Stimulated activated CD8-positive, alpha-beta memory T cell treated with anti-CD3 and anti-CD28 coated beads, Interleukin-15, amount 100 ng/mL, for 1 hour (primary cell): ENCODE results near the gene TRMU.

Experiments used
- DNase-seq: peaks from one replicate; pipeline ENCODE4 v3.0.0-alpha.2; 2020; ENCODE audit warnings: low read depth

TRMU gene, protein sequence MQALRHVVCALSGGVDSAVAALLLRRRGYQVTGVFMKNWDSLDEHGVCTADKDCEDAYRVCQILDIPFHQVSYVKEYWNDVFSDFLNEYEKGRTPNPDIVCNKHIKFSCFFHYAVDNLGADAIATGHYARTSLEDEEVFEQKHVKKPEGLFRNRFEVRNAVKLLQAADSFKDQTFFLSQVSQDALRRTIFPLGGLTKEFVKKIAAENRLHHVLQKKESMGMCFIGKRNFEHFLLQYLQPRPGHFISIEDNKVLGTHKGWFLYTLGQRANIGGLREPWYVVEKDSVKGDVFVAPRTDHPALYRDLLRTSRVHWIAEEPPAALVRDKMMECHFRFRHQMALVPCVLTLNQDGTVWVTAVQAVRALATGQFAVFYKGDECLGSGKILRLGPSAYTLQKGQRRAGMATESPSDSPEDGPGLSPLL

DNA sequence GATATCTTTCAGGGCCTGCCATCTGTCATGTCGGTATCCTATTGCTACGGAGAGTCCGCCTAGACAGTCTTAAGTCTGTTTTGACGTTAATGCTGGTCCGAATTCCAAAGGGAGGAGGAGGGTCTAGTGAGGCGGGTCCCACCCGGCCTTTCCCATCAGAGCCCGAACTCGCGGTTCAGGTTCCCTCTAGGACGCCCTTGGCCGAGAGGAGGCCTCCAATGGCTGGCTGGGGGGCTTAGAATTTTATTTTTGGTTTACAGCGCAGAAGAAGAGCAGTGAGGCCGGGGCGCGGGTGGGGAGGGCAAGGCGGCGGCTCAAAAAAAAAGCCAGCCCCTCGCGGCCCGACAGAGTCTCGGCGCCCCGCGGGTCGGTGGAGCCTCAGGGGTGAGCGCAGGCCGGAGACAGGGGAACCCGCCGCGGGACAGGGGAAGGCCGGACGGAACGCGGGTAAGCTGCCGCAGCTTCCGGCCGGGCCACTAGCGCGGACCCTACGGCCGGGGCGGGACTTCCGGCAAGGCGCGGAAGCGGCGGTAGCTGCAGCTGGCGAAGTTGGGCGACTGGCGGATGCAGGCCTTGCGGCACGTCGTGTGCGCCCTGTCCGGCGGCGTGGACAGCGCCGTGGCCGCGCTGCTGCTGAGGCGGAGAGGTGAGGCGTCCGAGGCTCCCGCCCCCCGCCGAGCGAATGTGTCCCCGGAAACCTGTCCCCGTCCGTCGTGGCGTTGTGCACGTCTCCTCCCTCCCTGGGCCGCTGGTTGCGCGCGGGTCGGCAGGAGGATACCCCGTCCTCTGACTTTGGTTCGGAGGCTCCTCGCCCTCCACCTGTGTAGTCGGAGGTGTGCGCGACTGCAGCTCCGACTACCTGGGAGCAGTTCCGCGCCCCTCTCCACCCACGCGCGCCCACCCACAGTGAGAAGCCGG, at the start of gene TRMU:
Gene TRMU (plus strand): TSS at position 514 of the 918 bp plus-strand sequence. CDS start 51 bp downstream, at position 565.
- peak; percentile 32 for DNase-seq

DNA sequence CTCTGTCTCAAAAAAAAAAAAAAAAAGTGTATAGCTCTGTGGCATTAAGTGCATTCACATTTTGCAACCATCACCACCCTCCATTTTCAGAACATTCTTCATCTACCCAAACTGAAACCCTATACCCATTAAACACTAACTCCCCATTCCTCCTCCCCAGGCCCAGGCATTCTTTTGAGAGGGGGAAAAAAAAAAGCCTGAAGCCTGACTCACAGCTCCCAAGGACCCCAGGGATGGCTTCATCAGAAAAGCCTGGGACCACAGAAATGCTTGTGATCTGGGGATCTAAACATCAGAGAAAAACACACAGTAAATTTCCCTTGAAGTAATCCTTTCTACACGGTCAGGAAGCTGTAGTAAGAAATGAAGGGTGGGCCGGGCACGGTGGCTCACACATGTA, 49.5 kb upstream of the TRMU start:
- DNase-seq: no peak

DNA sequence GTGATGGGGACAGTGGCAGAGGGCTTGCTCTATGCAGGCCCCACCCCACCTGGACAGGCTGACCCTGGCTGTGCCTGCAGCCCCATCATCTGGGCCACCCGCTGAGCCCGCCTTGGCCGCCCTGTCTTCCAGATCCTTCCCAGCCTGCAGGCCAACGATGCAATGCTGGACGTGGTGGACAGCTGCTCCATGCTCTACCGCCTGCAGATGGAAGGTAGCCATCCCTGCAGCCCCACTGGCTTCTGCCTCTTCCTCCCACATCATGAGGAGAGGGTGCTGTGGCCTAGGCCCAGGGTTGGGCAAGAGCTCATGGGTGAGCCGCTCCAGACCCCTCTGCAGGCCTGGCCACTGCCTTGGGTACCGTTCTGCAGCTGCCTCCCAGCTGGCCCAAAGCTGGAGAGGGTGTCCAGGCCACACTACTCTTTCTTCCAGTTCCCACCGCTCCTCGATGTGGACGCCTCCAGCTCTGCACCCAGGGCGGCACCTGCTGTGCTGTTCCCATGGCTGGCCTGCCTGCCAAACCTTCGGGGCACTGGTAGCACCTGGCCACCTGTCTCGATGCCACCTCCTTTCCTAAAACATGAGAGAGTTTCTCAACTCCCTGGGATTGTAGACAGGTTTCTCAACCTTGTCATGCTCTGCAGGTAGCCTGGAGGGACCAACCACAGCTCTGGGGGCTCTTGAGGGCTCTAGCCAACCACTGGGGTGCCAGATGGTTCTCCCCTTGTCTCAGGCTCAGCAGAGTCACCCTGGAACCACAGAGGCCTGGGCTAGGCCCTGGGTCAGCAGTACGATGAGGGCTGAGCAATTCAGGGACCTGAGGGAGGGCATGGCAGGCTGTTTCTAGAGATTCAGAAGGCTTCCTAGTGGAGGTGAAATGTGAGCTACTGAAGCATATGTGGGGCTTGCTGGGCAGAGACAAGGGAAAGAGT, 48.3 kb upstream of the TRMU start:
- DNase-seq: no peak

DNA sequence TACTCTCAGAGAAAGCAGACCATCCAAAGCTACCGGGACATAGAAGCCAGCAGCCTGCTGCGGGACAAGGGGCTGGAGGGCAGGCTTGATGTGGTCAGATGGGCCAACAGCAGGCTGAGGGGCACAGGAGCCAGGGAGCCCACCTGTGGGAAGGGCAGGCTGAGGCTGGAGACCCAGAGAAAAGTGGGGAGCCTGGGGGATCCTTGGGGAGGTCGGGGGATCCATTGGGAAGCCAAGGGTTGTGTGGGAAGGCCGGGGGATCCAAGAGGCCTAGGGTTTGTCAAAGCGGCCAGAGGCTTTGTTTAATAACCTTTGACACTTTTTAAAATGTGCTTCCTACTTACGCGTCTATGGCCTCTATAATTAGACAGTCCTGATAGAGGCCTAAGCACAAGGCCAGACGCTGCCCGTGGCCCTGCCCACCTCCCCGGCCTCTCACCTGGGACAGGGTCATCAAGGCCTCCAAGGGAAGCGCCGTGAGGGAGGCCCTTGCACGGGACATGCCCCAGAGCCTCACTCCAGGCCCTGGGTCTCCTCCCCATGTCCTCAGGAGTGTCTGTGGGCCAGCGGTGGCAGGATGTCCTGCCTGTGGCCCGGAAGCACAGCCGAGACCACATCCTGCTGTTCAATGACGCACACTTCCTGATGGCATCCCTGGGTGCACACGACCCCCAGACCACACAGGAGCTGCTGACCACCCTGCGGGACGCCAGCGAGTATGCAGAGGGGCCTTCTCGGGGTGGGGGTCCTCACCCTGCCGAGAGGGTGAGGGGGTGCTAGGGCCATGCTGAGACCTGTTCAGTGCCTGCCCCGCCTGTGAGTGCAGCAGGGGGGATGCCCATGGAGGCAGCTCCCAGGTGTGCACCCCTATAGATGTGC, 47.4 kb upstream of the TRMU start:
- no peak for DNase-seq

DNA sequence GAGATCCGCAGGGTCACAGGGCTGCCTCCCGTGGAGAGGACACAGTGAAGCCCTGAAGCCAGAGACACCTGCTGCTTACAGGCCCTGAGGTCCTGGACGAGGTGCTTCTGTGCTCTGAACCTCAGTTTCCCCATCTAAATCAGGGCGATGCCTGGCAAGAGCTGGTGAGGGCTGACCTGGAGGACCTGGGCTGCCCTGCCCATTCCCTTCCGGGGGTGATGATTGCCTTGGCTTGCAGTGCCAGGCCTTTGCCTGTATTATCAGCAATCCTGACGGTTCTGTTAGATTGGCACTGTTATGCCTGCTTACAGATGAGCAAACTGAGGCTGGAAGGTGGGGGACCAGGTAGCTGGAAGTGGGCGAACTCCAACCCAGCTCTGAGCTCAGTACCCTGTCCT, 46.7 kb upstream of the TRMU start:
- DNase-seq: no peak

DNA sequence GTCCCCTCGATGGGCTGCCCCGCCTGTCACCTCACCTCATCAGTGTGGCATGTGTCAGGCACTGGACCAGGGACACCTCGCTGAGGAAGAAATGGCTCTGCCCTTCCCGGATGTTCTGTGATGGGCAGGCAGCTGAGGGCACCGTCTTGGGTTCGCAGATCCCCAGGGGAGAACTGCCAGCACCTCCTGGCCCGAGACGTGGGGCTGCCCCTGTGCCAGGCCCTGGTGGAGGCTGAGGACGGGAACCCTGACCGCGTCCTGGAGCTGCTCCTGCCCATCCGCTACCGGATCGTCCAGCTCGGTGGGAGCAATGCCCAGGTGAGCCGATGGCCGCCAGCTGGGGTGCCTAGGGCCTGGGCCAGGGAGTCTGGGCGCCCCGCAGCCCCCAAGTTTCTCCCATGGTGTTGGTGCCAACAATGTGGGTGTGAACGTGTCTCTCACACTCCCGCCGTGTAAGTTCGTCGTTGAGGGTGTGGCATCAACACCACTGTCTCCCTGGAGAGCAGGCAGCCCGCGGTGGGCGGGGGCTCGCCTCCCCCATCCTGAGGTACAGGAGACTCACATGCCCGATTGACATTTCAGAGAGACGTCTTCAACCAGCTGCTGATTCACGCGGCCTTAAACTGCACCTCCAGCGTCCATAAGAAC, 46.1 kb upstream of the TRMU start:
- DNase-seq: no peak

DNA sequence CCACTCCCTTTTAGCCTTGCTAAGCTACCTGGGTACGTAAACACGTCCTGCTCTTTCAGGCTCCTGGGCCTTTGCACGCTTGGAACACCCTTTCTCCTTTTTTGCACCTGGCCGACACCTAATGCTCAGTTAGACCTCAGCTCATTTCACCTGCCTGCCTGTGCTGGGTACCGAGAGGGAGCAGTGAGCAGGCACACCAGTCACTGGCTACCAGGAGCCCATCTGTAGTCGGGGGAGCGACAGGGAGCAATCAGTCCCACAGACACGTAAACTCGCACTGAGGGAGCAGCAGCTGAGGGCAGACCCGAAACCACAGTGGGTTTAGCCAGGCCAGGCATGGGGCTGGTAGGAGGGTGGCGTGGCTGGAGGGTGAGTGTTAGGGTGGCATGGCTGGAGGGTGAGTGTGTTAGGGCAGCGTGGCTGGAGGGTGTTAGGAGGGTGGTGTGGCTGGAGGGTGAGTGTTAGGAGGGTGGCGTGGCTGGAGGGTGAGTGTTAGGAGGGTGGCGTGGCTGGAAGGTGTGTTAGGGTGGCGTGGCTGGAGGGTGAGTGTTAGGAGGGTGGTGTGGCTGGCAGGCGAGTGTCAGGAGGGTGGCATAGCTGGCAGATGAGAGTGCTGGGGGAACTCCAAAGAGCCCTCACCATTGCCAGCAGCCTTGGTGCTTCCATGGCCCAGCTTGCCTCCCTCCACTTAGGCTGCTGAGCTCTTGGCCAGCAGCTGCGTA, 45.2 kb upstream of the TRMU start:
- no peak for DNase-seq

DNA sequence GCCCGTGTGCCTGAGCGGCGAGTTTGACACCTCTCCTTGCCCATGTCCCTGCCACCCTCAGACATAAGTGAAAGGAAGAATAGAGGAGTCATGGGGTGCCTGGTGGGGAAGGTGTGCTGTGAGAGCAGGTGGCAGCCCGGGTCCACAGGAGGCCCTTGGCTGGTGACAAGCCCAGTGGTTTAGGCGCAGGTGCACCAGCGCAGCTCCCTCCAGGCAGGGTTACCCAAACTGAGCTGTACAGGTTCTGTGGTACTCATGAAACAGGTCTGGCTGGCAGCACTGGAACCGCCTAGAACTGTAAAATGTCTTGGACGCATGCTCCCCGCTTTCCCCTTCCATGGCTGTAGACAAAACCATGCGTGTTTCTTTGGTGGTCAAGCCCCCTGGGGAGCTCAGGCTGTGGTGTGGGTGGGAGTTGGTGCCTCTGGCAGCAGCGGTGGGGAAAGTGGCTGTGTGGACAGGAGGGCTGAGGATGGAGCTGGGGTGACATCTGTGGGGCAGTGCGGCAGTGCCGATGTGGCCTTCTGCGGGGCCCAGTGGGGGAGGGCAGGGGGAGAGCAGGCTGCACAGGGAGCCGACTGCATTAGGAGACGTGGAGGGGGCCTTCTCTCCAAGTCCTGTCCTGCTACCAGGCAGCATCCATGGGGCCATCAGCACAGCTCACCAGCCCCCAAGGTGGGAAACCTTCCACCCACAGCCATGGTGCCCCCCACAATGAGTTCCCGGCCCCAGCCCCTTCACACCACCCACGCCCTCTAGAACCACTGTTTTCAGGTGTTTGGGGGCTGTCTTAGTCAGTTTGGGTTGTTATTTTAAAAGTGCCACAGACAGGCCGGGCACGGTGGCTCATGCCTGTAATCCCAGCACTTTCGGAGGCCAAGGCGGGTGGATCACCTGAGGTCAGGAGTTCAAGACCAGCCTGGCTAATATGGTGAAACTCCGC, 44.4 kb upstream of the TRMU start:
- no peak for DNase-seq

DNA sequence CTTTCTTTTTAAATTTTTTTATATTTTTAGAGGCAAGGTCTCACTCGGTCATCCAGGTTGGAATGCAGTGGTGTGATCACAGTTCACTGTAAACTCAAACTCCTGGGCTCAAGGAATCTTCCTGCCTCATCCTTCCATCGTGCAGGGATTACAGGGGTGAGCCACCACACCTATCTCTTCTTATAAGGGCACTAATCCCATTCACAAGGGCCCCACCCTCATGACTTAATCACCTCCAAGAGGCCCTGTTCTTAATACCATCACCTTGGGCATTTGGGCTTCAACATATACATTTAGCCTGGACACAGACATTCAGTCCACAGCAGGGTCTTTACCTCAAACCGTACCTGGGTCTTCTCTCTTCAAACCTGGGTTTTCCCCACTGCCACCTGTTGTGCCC, 43.3 kb upstream of the TRMU start:
- DNase-seq: no peak

DNA sequence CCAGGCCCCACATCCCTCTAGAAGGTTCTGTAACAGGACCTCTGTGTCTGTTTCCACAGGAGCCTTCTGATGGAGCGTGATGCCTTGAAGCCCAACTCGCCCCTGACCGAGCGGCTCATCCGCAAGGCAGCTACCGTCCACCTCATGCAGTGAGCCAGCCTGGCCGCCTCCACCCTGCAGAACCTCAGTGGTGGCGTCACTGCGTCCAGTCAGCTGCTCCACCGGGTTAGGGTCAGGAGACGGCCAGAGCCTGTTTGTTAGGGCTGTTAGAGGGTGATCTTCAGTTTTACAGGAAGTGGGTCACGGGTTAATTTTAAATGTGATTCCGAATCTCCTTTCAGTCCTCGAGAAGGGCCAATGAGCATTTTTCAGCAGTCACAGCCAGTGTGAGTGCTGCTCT, 42.8 kb upstream of the TRMU start:
- no peak for DNase-seq

DNA sequence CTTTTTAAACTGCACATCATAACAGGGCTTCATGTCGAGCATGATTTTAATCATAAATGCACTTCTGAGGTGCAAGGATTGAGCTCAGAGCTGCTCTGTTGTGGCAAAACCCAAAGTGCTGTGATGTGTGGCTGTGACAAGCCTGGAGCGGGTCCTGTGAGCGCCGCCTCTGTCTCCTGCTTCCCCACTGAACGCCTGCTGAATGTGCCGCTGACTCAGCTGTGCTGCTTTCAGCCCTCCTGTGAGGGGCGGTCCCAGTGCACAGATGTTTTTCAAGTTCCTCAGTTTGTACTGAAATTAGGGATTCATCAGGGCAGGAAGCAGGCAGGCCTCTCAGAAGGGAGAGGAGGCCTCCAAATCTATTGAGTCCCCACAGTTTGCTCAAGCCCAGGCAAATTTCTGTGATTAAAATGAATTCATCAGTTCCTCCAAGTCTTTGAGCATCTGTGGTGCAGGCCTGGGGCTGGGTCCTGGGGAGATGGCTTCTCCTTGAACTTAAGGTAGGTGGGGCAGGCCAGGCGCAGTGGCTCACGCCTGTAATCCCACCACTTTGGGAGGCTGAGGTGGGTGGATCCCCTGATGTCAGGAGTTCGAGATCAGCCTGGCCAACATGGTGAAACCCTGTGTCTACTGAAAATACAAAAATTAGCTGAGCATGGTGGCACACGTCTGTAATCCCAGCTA, 41.8 kb upstream of the TRMU start:
- DNase-seq: no peak

DNA sequence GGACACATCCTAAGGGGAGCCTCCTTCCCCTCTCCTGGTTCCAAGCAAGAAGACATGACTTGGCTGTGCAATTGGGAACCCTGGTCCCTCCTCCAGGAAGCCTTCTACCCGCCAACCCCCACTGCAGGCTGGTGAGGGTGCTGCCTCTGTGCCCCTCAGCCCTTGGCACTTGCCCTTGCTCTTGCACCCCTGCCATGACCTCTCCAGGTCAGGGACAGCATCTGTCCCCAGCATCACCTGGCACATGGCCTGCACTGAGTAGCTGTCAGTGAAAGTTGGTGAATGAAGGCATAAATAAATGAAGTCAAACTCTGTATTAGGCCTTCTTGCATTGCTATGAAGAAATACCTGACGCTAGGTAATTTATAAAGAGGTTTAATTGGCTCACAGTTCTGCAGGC, 40.7 kb upstream of the TRMU start:
- no peak for DNase-seq

DNA sequence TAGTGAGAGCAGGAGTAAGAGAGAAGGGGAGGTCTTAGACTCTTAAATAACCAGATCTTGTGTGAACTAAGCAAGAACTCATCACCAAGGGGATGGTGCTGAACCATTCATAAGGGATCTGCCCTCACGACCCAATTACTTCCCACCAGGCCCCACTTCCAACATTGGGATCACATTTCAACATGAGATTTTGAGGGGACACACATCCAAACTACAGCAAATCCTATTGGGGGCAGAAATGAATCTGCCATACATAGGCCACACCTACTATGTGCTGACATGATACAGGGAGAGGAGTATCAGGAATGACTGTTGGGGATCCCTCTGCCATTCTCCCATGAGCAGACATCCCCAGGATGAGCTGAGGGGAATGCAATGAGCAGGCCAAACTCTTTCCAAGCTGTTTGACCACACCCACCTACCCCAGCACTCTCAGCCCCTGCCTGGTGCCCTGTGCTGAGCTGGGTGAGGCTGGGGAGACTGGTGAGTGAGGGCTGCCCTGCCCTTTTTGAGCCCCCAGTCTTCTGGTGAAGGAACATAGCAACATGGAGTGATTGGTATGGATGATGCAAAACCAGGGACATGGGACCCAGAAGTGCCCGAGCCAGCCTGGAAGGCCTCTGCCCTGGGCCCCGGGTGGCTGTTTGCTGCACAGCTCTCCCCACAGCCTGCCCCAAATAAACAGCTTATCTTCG, 40.1 kb upstream of the TRMU start:
- DNase-seq: no peak

DNA sequence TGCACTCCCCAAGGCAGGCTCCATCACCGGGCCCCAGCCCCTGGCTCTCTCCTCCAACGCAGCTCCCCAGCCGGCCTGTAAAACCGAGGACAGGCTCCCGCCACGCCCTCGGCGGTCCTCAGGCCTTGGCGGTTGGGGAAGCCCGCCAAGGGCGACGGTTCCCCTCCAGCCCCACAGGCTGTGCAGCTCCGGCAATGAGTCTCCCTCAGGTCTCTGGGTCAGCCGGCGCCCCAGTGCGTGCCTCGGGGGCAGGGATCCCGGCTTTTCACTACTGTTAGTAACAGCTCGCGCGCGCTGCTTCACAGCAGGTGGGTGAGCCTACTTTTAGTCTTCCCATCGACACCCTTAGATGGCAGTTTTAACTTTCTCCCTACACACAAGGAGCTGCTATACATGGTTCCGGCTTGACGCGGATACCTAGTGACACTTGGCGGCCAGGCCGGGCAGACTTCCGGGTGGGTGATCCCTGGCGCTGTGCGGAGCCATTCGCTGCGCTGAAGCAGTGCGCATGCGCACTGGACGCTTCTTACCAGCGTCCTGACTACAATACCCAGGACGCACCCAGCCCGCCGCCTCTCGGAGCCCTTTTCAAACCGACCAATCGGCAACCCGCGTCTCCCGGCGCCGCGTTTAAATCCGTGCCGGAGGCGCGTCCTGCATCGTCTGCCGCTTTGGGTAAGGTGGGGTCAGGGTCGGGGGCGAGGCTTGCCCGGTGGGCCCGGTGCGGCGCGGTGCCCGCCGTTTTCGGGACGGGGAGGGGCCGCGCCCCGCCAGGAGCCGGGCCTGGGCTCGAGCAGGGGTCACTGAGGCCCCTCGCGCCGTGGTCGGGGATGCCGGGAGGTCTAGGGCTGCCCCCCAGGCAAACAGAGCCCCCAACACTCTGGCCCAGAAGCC, 39.0 kb upstream of the TRMU start, which contains the start of gene GTSE1:
Gene GTSE1 (plus strand): TSS at position 614 of the 894 bp plus-strand sequence. CDS start 531 bp downstream, outside the sequence.
- DNase-seq: peak; percentile 87

DNA sequence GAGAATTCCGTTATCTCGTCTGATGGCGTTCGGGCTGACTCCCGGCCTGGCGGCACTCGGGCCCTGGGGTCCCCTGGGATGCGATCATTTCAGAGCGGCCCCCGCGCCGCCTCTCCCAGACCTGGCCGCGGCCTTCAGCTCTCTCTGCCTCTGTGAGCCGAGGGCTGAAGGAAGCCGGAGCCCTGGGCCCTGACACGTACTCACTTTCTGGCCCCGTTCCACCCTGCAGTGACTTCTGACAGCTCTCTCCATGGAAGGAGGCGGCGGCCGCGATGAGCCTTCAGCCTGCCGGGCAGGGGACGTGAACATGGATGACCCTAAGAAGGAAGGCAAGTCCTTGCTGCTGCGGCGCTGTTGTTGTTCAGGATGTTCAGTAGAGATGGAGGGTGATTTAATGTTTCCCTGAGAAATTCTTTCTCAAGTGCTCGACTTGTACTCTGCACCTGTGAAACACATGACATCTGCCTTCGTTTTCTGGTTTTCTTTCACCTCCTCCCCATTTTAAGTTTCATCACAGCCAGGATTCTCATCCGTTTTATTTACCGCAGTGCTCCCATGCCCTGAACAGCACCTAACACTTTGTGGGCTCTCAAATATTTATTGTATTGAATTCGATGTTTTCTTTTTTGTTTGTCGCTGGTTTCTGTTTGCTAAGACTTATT, 38.2 kb upstream of the TRMU start:
- DNase-seq: no peak

DNA sequence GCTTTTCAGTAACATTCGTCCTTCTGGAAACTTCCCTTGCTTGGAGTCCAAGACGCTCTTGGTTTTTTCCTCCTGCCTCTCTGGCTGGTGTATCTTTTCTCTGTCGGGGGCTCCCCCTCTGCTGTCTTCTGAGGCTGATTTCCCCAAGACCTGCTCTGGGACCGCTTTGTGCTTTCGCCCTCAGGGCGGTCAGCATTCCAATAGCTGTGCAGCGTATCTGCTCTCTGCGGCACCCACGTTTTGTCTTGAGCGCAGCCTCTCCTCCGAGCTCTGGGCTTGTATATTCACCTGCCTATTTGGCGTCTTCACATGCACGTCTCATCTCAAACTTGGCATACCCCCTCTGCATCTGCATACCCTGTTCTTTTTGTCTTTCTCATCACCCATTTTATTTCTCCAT, 36.4 kb upstream of the TRMU start:
- no peak for DNase-seq
